Large intestine (tissue), 3 donors: ENCODE data around the gene SYNPO2. TPM values are rescaled to one million over a fixed set of nuclear protein-coding genes. Genes with fewer than 3 reads are reported as not detected.
A peak's percentile ranks its signal among the peaks of the same experiment; 100 is the strongest.

Experiments used
- DNase-seq, 2 donors: peaks; one replicate each; pipeline versions ENCODE4 v3.0.0 to v3.0.0-alpha.2; 2013
- H3K27ac ChIP-seq: one replicate; pipeline ENCODE4 v1.5.1; 2013; ENCODE audit warnings: low read length
- H3K27me3 ChIP-seq: 2 replicates; pipeline ENCODE4 v1.6.1; 2013; ENCODE audit warnings: low read length; ENCODE audit not compliant: control insufficient read depth, insufficient read depth
- H3K36me3 ChIP-seq: 2 replicates; pipeline ENCODE4 v1.6.1; 2013; ENCODE audit warnings: low read length; ENCODE audit not compliant: control insufficient read depth, insufficient read depth
- H3K4me1 ChIP-seq: one replicate; pipeline ENCODE4 v1.6.1; 2013; ENCODE audit warnings: low read length; ENCODE audit not compliant: control insufficient read depth, insufficient read depth
- H3K4me3 ChIP-seq: one replicate; pipeline ENCODE4 v1.5.1; 2013; ENCODE audit warnings: low read length
- H3K9me3 ChIP-seq: one replicate; pipeline ENCODE4 v1.6.1; 2013; ENCODE audit warnings: mild to moderate bottlenecking, low read depth, low read length, moderate library complexity; ENCODE audit not compliant: control insufficient read depth
- WGBS: methylation state at CpG from one replicate; pipeline ENCODE4 v1.1.5; 2013; ENCODE audit warnings: low lambda C conversion rate; ENCODE audit not compliant: insufficient coverage; 5-methylcytosine and 5-hydroxymethylcytosine counted together
- polyA plus RNA-seq: library from polyadenylated mRNA; unstranded; fragments of 120-200 nt; gene quantifications from one replicate; pipeline ENCODE4 v1.2.1, GENCODE V29; 2013

The SYNPO2 gene
- polyA plus RNA-seq, 1 donor = 81.2 TPM

DNA sequence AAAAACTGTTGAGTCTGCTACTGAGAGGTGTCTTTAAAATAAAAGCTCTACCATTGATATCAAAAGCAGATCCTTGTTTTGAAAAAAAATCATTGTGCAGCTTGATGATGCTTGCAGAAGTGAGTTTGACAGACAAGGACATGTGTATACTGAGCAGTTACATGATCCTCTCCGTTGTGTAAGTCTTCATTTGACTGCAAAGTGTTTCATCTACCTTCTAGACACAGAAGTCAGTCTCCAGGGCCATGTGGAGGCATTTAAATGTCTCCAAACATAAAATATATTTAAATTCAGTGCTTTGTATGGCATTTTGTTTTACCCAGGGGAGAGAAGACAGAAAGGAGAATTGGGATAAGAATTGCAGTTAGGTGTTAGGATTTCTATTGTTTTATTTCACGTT lies 139.2 kb downstream of the SYNPO2 start:
- Histone ChIP-seq H3K36me3 (peaks cover 18% of the 10 kb centered on the region), H3K4me3 (peak overlapping the region; percentile 25), H3K9me3 (no peaks in the 10 kb centered on the region), H3K4me1 (peaks cover 10% of the 10 kb centered on the region), H3K27me3 (no peaks in the 10 kb centered on the region), H3K27ac (peak overlapping the region; percentile 10)
- 100% methylated on average over 1 of the region's 2 CpGs for WGBS
- DNase-seq = no peak

DNA sequence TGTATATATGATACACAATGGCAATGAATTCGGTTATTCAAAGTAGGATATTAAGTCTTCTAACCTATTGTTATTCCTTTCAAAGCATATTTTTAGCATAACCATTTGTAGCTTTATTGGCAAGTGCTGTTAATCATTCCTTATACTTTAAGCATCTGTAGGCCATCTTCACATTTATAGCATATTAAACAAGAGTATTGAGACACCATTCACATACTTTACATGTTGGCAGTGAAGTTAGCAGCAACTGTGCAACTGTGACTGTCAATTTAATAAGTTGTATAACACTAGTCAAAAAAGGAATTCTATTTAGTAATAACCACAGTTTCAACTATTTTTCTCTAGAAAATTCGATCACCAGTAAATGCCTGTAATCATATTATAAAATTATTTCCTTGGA lies 139.6 kb downstream of the SYNPO2 start:
- no peak for DNase-seq
- H3K36me3 ChIP-seq = peaks cover 20% of the 10 kb centered on the region
- H3K27ac ChIP-seq = peak overlapping the region; percentile 55
- H3K4me3 ChIP-seq = peak overlapping the region; percentile 25
- no peaks in the 10 kb centered on the region for H3K27me3 ChIP-seq
- WGBS = 92% methylated on average over 2 of the region's 2 CpGs
- H3K4me1 ChIP-seq = peaks cover 10% of the 10 kb centered on the region
- H3K9me3 ChIP-seq = no peaks in the 10 kb centered on the region

DNA sequence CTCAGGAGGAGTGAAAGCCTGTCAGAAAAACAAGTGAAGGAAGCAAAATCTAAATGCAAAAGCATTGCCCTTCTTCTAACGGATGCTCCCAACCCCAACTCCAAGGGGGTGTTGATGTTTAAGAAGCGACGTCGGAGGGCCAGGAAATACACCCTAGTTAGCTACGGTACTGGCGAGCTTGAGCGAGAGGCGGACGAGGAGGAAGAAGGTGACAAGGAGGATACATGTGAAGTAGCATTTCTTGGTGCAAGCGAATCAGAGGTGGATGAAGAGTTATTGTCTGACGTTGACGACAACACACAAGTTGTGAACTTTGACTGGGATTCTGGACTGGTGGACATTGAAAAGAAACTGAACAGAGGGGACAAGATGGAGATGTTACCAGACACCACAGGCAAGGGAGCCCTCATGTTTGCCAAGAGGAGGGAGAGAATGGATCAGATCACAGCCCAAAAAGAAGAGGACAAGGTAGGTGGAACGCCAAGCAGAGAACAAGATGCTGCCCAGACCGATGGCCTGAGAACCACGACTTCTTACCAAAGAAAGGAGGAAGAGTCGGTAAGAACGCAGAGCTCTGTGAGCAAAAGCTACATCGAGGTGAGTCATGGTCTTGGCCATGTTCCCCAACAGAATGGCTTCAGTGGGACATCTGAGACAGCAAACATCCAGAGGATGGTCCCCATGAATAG lies 141.3 kb downstream of the SYNPO2 start:
- peak overlapping the region; percentile 24 for H3K27ac ChIP-seq
- no peak for DNase-seq
- no peaks in the 10 kb centered on the region for H3K27me3 ChIP-seq
- H3K36me3 ChIP-seq = peaks cover 20% of the 10 kb centered on the region
- H3K4me3 ChIP-seq = peak overlapping the region; percentile 2
- H3K9me3 ChIP-seq = no peaks in the 10 kb centered on the region
- H3K4me1 ChIP-seq = peaks cover 8% of the 10 kb centered on the region
- no CpG with 5 or more reads among the region's 18 CpGs for WGBS

DNA sequence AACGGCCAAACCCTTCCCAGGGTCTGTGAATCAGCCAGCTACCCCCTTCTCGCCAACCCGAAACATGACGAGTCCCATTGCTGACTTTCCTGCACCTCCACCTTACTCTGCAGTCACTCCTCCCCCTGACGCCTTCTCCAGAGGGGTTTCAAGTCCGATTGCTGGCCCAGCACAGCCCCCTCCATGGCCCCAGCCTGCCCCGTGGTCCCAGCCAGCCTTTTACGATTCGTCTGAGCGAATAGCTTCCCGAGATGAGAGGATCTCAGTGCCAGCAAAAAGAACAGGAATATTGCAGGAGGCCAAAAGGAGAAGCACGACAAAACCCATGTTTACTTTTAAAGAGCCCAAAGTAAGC lies 141.9 kb downstream of the SYNPO2 start:
- H3K4me3 ChIP-seq = peak overlapping the region; percentile 2

DNA sequence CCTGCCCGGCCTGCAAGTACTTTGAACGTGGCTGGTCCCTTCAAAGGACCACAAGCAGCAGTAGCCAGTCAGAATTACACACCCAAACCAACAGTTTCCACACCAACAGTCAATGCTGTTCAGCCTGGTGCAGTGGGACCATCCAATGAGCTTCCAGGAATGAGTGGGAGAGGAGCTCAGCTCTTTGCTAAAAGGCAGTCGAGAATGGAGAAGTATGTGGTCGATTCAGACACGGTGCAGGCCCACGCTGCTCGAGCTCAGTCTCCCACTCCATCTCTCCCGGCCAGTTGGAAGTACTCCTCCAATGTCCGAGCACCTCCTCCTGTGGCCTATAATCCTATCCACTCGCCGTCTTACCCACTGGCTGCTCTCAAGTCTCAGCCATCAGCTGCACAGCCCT lies 142.6 kb downstream of the SYNPO2 start:
- no peaks in the 10 kb centered on the region for H3K9me3 ChIP-seq
- no CpG with 5 or more reads among the region's 11 CpGs for WGBS
- H3K4me1 ChIP-seq = no peaks in the 10 kb centered on the region
- H3K27me3 ChIP-seq = no peaks in the 10 kb centered on the region
- peaks cover 20% of the 10 kb centered on the region for H3K36me3 ChIP-seq
- peak overlapping the region; percentile 18 for H3K27ac ChIP-seq
- no peak for DNase-seq
- H3K4me3 ChIP-seq = peak overlapping the region; percentile 1

More for the DNA sequence above, 141.9 kb downstream of the SYNPO2 start:
- DNase-seq = no peak
- peaks cover 20% of the 10 kb centered on the region for H3K36me3 ChIP-seq
- H3K4me1 ChIP-seq = peaks cover 3% of the 10 kb centered on the region
- WGBS = no CpG with 5 or more reads among the region's 12 CpGs
- no peaks in the 10 kb centered on the region for H3K27me3 ChIP-seq
- no peaks in the 10 kb centered on the region for H3K9me3 ChIP-seq
- H3K27ac ChIP-seq = peak overlapping the region; percentile 24

DNA sequence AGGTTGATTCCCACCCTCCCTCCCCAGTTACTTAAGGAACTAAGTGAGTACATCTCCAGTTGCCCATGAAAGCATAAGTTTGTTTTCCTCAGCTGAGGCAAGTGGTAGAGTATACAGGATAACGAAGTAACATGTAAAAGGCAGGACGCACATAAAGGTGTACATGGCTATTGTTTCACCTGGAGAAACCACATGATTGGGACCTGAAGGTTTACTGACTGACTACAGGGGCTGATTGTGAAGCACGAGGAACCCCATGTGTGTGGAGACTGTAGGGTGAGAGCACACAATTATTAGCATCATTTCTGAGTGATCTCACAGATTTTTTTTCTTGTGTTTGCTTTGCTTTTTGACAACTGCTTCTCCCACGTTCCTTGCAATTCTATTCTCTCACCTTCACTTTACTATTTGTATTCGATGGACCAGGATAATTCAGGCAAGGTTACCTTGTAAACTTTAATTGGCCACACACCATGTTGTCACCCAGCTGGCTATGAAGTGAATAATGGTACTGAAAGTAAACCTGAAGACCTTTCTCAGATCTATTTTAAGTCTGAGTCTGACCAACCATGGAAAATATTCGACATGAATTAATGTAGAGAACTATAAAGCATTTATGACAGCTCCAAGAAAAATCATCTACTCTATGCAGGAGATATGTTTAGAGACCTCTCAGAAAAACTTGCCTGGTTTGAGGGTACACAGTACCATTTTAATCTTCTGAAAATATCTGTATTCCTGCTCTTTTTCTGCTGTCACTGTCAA lies 144.4 kb downstream of the SYNPO2 start:
- Histone ChIP-seq H3K27ac (no peak overlapping the region), H3K36me3 (peaks cover 20% of the 10 kb centered on the region), H3K9me3 (no peaks in the 10 kb centered on the region), H3K27me3 (no peaks in the 10 kb centered on the region), H3K4me3 (no peak overlapping the region), H3K4me1 (no peaks in the 10 kb centered on the region)
- no peak for DNase-seq
- 95% methylated on average over 2 of the region's 6 CpGs for WGBS

DNA sequence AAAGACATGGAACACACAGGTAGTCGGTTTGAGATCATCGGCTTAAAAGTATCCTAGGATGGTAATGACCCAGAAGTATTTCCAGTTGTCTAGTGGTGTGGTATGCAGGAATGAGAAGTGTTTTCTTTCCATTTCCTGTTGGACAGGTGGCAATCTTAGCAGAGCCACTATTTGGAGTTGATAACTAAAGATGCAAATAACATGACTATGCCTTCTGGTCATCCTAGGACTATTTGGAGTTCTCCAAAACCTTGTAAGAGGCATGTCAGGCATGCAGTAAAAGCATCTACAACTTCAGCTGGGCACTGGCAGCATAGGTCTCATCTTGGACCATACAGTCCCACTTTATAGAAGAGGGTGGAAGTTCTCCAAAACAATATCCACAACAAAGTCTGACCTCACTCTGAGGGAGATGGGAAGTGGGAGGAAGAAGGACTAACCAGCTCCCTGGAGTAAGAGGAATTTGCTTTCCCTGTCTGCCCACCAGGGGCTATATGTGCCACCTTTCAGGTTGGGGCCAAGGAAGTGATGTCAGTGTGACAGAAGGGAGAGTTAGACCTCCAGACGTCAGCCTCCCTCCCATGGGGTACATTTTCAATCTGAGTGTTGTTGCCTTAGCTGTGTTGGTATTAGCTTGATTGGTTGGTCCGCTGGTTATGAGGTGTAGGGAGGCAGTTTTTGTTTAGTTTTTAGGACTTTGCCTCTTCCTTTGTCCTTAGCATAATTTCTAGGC lies 145.8 kb downstream of the SYNPO2 start:
- Histone ChIP-seq H3K27ac (no peak overlapping the region), H3K36me3 (peaks cover 20% of the 10 kb centered on the region)

DNA sequence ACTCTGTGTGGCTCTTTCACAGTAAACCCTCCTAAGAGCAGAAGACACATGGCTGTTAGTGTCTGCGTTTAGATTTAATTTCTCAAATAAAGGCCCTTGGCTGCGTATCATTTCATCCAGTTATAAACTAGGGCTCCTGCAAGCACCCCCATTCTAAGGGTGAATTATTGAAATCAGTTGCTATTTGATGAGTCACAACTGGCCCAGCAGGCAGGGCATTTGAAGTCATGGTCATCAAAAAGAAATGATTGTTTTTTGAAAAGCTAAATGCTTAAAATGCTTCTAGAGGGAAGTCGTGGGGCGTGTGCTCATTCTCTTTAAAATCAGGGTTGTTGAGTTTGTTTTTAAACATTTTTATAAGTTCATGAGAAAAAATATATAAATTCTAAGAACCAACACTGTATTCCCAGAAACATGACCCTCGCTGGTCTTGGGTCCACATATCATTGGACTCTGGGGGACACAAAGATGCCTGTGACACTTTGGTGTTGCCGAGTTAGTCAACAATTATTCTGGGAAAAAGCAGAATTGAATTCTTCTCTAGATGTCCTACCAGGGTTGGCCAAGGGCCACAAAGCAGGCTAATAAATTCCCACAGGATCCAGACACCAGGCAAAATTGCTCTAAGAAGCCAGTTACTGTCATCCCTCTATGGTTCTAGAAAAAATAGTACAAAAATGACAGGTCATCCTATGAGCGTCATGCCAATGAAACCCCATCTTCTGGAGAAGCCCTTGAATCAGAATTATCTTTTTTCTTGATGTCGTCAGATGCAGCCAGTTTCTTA lies 147.5 kb downstream of the SYNPO2 start:
- no peaks in the 10 kb centered on the region for H3K9me3 ChIP-seq
- no peak overlapping the region for H3K4me3 ChIP-seq
- DNase-seq = no peak
- H3K36me3 ChIP-seq = peaks cover 10% of the 10 kb centered on the region
- WGBS = 100% methylated on average over 1 of the region's 8 CpGs
- no peaks in the 10 kb centered on the region for H3K4me1 ChIP-seq
- H3K27me3 ChIP-seq = no peaks in the 10 kb centered on the region
- no peak overlapping the region for H3K27ac ChIP-seq

More for the DNA sequence above, 145.8 kb downstream of the SYNPO2 start:
- 92% methylated on average over 2 of the region's 4 CpGs for WGBS
- Histone ChIP-seq H3K27me3 (no peaks in the 10 kb centered on the region), H3K4me3 (no peak overlapping the region), H3K4me1 (no peaks in the 10 kb centered on the region), H3K9me3 (no peaks in the 10 kb centered on the region)
- no peak for DNase-seq

DNA sequence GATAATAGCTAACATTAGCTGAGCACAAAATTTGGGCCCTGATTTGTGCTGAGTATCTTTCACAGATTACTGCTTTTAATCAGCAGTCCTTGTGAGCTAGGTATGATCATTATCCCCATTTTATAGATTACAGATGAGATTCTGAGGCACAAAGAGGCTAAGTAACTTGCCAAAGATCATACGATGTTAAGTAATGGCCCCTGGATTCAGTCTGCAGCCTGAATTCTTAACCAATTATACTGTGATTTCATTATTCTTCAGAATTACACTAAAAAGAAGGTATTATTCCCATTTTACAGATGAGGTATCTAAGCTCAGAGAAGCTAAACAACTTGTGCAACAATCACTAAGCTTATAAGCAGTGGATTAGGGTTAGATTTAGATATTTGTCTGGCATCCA lies 149.1 kb downstream of the SYNPO2 start:
- H3K4me1 ChIP-seq = no peaks in the 10 kb centered on the region
- WGBS = no CpG with 5 or more reads among the region's 1 CpG
- H3K9me3 ChIP-seq = no peaks in the 10 kb centered on the region
- H3K27me3 ChIP-seq = no peaks in the 10 kb centered on the region
- no peak for DNase-seq
- peaks cover 2% of the 10 kb centered on the region for H3K36me3 ChIP-seq
- no peak overlapping the region for H3K27ac ChIP-seq
- no peak overlapping the region for H3K4me3 ChIP-seq
